H9 (cell line): Measurements from ENCODE around the gene ZMPSTE24. TPM values are rescaled to one million over a fixed set of nuclear protein-coding genes. Genes with fewer than 3 reads are reported as not detected.

ENCODE experiments used
- DNase-seq: peaks from one replicate; pipeline ENCODE4 v3.0.0-alpha.2; 2017
- H2AFZ ChIP-seq: one replicate; pipeline ENCODE4 v1.6.1; 2013; ENCODE audit warnings: mild to moderate bottlenecking, low read length, control low read depth, moderate library complexity
- H2AK5ac ChIP-seq: 2 replicates; pipeline ENCODE4 v1.6.1; 2013; ENCODE audit warnings: low read length, control low read depth, mixed read lengths; ENCODE audit not compliant: insufficient read length
- H2BK120ac ChIP-seq: one replicate; pipeline ENCODE4 v1.6.1; 2013; ENCODE audit warnings: low read depth, mild to moderate bottlenecking, low read length, control low read depth, inconsistent platforms; ENCODE audit not compliant: poor library complexity, severe bottlenecking
- H2BK12ac ChIP-seq: 2 replicates; pipeline ENCODE4 v1.6.1; 2013; ENCODE audit warnings: low read length, control low read depth, mixed read lengths, low read depth; ENCODE audit not compliant: insufficient read length
- H2BK15ac ChIP-seq: 2 replicates; pipeline ENCODE4 v1.6.1; 2013; ENCODE audit warnings: low read depth, low read length, control low read depth
- H2BK20ac ChIP-seq: one replicate; pipeline ENCODE4 v1.6.1; 2013; ENCODE audit warnings: low read depth, mild to moderate bottlenecking, low read length, control low read depth, inconsistent platforms; ENCODE audit not compliant: poor library complexity, severe bottlenecking
- H2BK5ac ChIP-seq: 2 replicates; pipeline ENCODE4 v1.6.1; 2013; ENCODE audit warnings: low read length, control low read depth, mixed read lengths; ENCODE audit not compliant: insufficient read length
- H3K14ac ChIP-seq: 2 replicates; pipeline ENCODE4 v1.6.1; 2013; ENCODE audit warnings: low read length, control low read depth; ENCODE audit not compliant: insufficient read depth
- H3K18ac ChIP-seq: 2 replicates; pipeline ENCODE4 v1.6.1; 2013; ENCODE audit warnings: low read depth, mild to moderate bottlenecking, mixed read lengths, low read length, control low read depth; ENCODE audit not compliant: insufficient read length
- H3K23ac ChIP-seq: 2 replicates; pipeline ENCODE4 v1.6.1; 2013; ENCODE audit warnings: low read length, control low read depth, mixed read lengths, low read depth; ENCODE audit not compliant: insufficient read length
- H3K23me2 ChIP-seq: 2 replicates; pipeline ENCODE4 v1.6.1; 2013; ENCODE audit warnings: low read depth, mild to moderate bottlenecking, mixed read lengths, low read length, control low read depth; ENCODE audit not compliant: insufficient read length, poor library complexity, severe bottlenecking
- H3K27ac ChIP-seq: 2 replicates; pipeline ENCODE4 v1.5.1; 2013; ENCODE audit warnings: low read length, control low read depth, mixed read lengths, low read depth; ENCODE audit not compliant: insufficient read length
- H3K27me3 ChIP-seq: 2 replicates; pipeline ENCODE4 v1.6.1; 2013; ENCODE audit warnings: low read length, control low read depth, inconsistent platforms; ENCODE audit not compliant: insufficient read depth
- H3K4ac ChIP-seq: 2 replicates; pipeline ENCODE4 v1.6.1; 2013; ENCODE audit warnings: low read depth, mild to moderate bottlenecking, control low read depth, inconsistent platforms, low read length, moderate library complexity
- H3K4me1 ChIP-seq: 2 replicates; pipeline ENCODE4 v1.6.1; 2013; ENCODE audit warnings: low read length, control low read depth, inconsistent platforms; ENCODE audit not compliant: insufficient read depth
- H3K4me2 ChIP-seq: 2 replicates; pipeline ENCODE4 v1.6.1; 2013; ENCODE audit warnings: low read length, control low read depth, mixed read lengths; ENCODE audit not compliant: insufficient read length, insufficient read depth
- H3K56ac ChIP-seq: 2 replicates; pipeline ENCODE4 v1.6.1; 2013; ENCODE audit warnings: low read depth, mild to moderate bottlenecking, mixed read lengths, low read length, control low read depth; ENCODE audit not compliant: insufficient read length
- H3K79me1 ChIP-seq: 2 replicates; pipeline ENCODE4 v1.6.1; 2013; ENCODE audit warnings: low read depth, mild to moderate bottlenecking, moderate library complexity, low read length, control low read depth, inconsistent platforms; ENCODE audit not compliant: insufficient read depth, poor library complexity, severe bottlenecking
- H3K79me2 ChIP-seq: 2 replicates; pipeline ENCODE4 v1.6.1; 2013; ENCODE audit warnings: low read length, control low read depth, inconsistent platforms; ENCODE audit not compliant: insufficient read depth
- H3K9ac ChIP-seq: 2 replicates; pipeline ENCODE4 v1.6.1; 2013; ENCODE audit warnings: low read length, control low read depth, mixed read lengths; ENCODE audit not compliant: insufficient read length; ENCODE audit errors: extremely low read depth
- H3K9me3 ChIP-seq: one replicate; pipeline ENCODE4 v1.6.1; 2013; ENCODE audit warnings: low read depth, low read length, inconsistent platforms; ENCODE audit not compliant: control insufficient read depth
- H3T11ph ChIP-seq: one replicate; pipeline ENCODE4 v1.6.1; 2013; ENCODE audit warnings: mild to moderate bottlenecking, low read length, control low read depth, inconsistent platforms
- H4K20me1 ChIP-seq: one replicate; pipeline ENCODE4 v1.6.1; 2013; ENCODE audit not compliant: control insufficient read depth, insufficient read length, insufficient read depth
- H4K5ac ChIP-seq: 2 replicates; pipeline ENCODE4 v1.6.1; 2013; ENCODE audit warnings: low read depth, mild to moderate bottlenecking, mixed read lengths, low read length, control low read depth; ENCODE audit not compliant: insufficient read length
- H4K8ac ChIP-seq: replicated peaks from 2 replicates; pipeline ENCODE4 v1.6.1; 2013; ENCODE audit warnings: low read length, control low read depth, mixed read lengths, low read depth; ENCODE audit not compliant: insufficient read length
- H4K91ac ChIP-seq: 2 replicates; pipeline ENCODE4 v1.6.1; 2013; ENCODE audit warnings: low read depth, mild to moderate bottlenecking, moderate library complexity, mixed read lengths, low read length, control low read depth; ENCODE audit not compliant: insufficient read length
- H3K27ac Mint-ChIP-seq, 3 experiments: 2 replicates in 2 of 3; 3 replicates in 1 of 3; pipeline ENCODE4 v1.8.0; 2020 to 2021; ENCODE audit warnings: mixed read lengths in 3 of 3, mild to moderate bottlenecking in 1 of 3, moderate library complexity in 1 of 3
- H3K27me3 Mint-ChIP-seq: 2 replicates; pipeline ENCODE4 v1.8.0; 2021; ENCODE audit warnings: low read depth, mild to moderate bottlenecking, moderate library complexity, mixed read lengths
- H3K36me3 Mint-ChIP-seq, 3 experiments: 2 replicates in 2 of 3; 3 replicates in 1 of 3; pipeline ENCODE4 v1.8.0; 2020 to 2021; ENCODE audit warnings: low read depth in 3 of 3, mixed read lengths in 3 of 3; ENCODE audit not compliant: insufficient read depth in 1 of 3
- H3K4me1 Mint-ChIP-seq, 2 experiments: 2 replicates each; pipeline ENCODE4 v1.8.0; 2020; ENCODE audit warnings: mixed read lengths in 2 of 2
- H3K4me3 Mint-ChIP-seq, 2 experiments: 2 replicates in 1 of 2; 3 replicates in 1 of 2; pipeline ENCODE4 v1.8.0; 2020 to 2021; ENCODE audit warnings: mild to moderate bottlenecking in 2 of 2, mixed read lengths in 2 of 2, moderate library complexity in 1 of 2
- H3K9me3 Mint-ChIP-seq, 2 experiments: 2 replicates in 1 of 2; 3 replicates in 1 of 2; pipeline ENCODE4 v1.8.0; 2020; ENCODE audit warnings: mild to moderate bottlenecking in 2 of 2, mixed read lengths in 2 of 2, moderate library complexity in 1 of 2
- CTCF ChIP-seq: fragments of 200-600 bp; sonication (generic); conservative IDR thresholded peaks from 3 replicates; pipeline ENCODE4 v1.8.0; 2021; ENCODE audit warnings: antibody characterized with exemption, mild to moderate bottlenecking
- WGBS: extraction: QIAGEN DNeasy Blood & Tissue Kit; methylation state at CpG from one replicate; pipeline ENCODE4 v1.1.7; 2013; ENCODE audit warnings: missing lambda C conversion rate, low lambda C conversion rate, mixed read lengths; ENCODE audit not compliant: insufficient read length; ENCODE audit errors: extremely low coverage; 5-methylcytosine and 5-hydroxymethylcytosine counted together
- total RNA-seq: library from RNA; stranded (reverse); gene quantifications from 2 replicates; pipeline ENCODE4 v1.2.1, GENCODE V29; 2021

ZMPSTE24 gene
- total RNA-seq, 1 experiment from 2014 or later: 47.6 TPM

GRCh38 chr1:40272653-40273213 lies 14.7 kb downstream of the ZMPSTE24 start:
- H3K23me2 ChIP-seq: no peaks in the 10 kb centered on the region
- no peak overlapping the region for H4K91ac ChIP-seq
- H2AK5ac ChIP-seq: no peak overlapping the region
- no peak overlapping the region for H2BK20ac ChIP-seq
- H3K4me1 ChIP-seq: no peaks in the 10 kb centered on the region
- H4K8ac ChIP-seq: no peak overlapping the region
- Mint-ChIP-seq H3K9me3 (no peaks in the 10 kb centered on the region), H3K4me3 (no peak overlapping the region), H3K4me1 (peaks cover 4 to 8% of the 10 kb centered on the region in 2 experiments; a peak in 2 of 4 replicates), H3K36me3 (peaks cover 9 to 64% (median 57%) of the 10 kb centered on the region in 3 experiments; a peak in 6 of 7 replicates), H3K27ac (no peak overlapping the region), H3K27me3 (no peaks in the 10 kb centered on the region)
- no peaks in the 10 kb centered on the region for H3K9me3 ChIP-seq
- H2BK12ac ChIP-seq: no peak overlapping the region
- DNase-seq: no peak
- H4K20me1 ChIP-seq: no peaks in the 10 kb centered on the region
- no peak overlapping the region for H2BK5ac ChIP-seq
- H3K79me1 ChIP-seq: no peaks in the 10 kb centered on the region
- WGBS: no CpG with 5 or more reads among the region's 3 CpGs
- no peaks in the 10 kb centered on the region for H3K27me3 ChIP-seq
- no peaks in the 10 kb centered on the region for H3K79me2 ChIP-seq
- no peak overlapping the region for H3T11ph ChIP-seq
- H3K4me2 ChIP-seq: no peak overlapping the region
- no peak for TF ChIP-seq CTCF
- H3K9ac ChIP-seq: no peak overlapping the region
- no peak overlapping the region for H3K18ac ChIP-seq
- no peak overlapping the region for H2AFZ ChIP-seq
- no peak overlapping the region for H3K27ac ChIP-seq
- H2BK120ac ChIP-seq: no peak overlapping the region
- H4K5ac ChIP-seq: no peak overlapping the region
- no peak overlapping the region for H2BK15ac ChIP-seq
- H3K4ac ChIP-seq: no peak overlapping the region
- H3K14ac ChIP-seq: no peak overlapping the region
- H3K23ac ChIP-seq: no peak overlapping the region
- no peak overlapping the region for H3K56ac ChIP-seq
